GM23338 (cell line): ENCODE measurements around the gene RPS19BP1. TPM values are rescaled to one million over a fixed set of nuclear protein-coding genes. Genes with fewer than 3 reads are reported as not detected.

Source experiments
- ATAC-seq: fragments of 200-7000 bp; cut with Tn5 transposase; 3 replicates; pipeline ENCODE4 v1.9.1; 2020
- DNase-seq: peaks from one replicate; pipeline ENCODE4 v3.0.0-alpha.2; 2015; ENCODE audit warnings: low spot score
- H2AFZ ChIP-seq: fragments of 200-600 bp; sonication (generic); 2 replicates; pipeline ENCODE4 v1.8.0; 2016; ENCODE audit warnings: antibody characterized with exemption, mild to moderate bottlenecking, moderate library complexity
- H3F3A ChIP-seq: fragments of 200-600 bp; sonication (generic); replicated peaks from 2 replicates; pipeline ENCODE4 v1.8.0; 2017; ENCODE audit warnings: antibody characterized with exemption, mixed run types, low read depth
- H3K27ac ChIP-seq: fragments of 200-600 bp; sonication (generic); 2 replicates; pipeline ENCODE4 v1.6.1; 2016; ENCODE audit warnings: low read depth
- H3K27me3 ChIP-seq: fragments of 200-600 bp; sonication (generic); 2 replicates; pipeline ENCODE4 v1.8.0; 2016; ENCODE audit warnings: mild to moderate bottlenecking, mixed run types, moderate library complexity; ENCODE audit not compliant: insufficient read depth
- H3K36me3 ChIP-seq: fragments of 200-600 bp; sonication (generic); 2 replicates; pipeline ENCODE4 v1.8.0; 2016; ENCODE audit warnings: mild to moderate bottlenecking; ENCODE audit not compliant: insufficient read depth
- H3K4me1 ChIP-seq: fragments of 200-600 bp; sonication (generic); 2 replicates; pipeline ENCODE4 v1.8.0; 2016; ENCODE audit warnings: mild to moderate bottlenecking, moderate library complexity; ENCODE audit not compliant: insufficient read depth
- H3K4me2 ChIP-seq: fragments of 200-600 bp; sonication (generic); 2 replicates; pipeline ENCODE4 v1.7.1; 2017; ENCODE audit warnings: mixed run types
- H3K4me3 ChIP-seq: fragments of 200-600 bp; sonication (generic); 2 replicates; pipeline ENCODE4 v1.6.1; 2016; ENCODE audit warnings: mixed run types
- H3K79me2 ChIP-seq: fragments of 200-600 bp; sonication (generic); replicated peaks from 2 replicates; pipeline ENCODE4 v1.8.0; 2017; ENCODE audit warnings: mild to moderate bottlenecking; ENCODE audit not compliant: insufficient read depth
- H3K9me2 ChIP-seq: fragments of 200-600 bp; sonication (generic); 2 replicates; pipeline ENCODE4 v1.8.0; 2017; ENCODE audit not compliant: insufficient read depth
- H4K20me1 ChIP-seq: fragments of 200-600 bp; sonication (generic); replicated peaks from 2 replicates; pipeline ENCODE4 v1.8.0; 2017; ENCODE audit warnings: mild to moderate bottlenecking; ENCODE audit not compliant: insufficient read depth
- H3K27ac Mint-ChIP-seq: 2 replicates; pipeline ENCODE4 v1.8.0; 2020; ENCODE audit warnings: inconsistent platforms, mild to moderate bottlenecking, moderate library complexity, mixed read lengths
- H3K27me3 Mint-ChIP-seq: 3 replicates; pipeline ENCODE4 v1.8.0; 2022; ENCODE audit warnings: low read depth, mild to moderate bottlenecking, moderate library complexity, mixed read lengths, inconsistent platforms; ENCODE audit not compliant: insufficient read depth, poor library complexity
- H3K36me3 Mint-ChIP-seq: 3 replicates; pipeline ENCODE4 v1.8.0; 2021; ENCODE audit warnings: low read depth, mild to moderate bottlenecking, inconsistent platforms, moderate library complexity, mixed read lengths
- H3K4me1 Mint-ChIP-seq: 3 replicates; pipeline ENCODE4 v1.8.0; 2020; ENCODE audit warnings: mild to moderate bottlenecking, inconsistent platforms, mixed read lengths
- H3K4me3 Mint-ChIP-seq: 3 replicates; pipeline ENCODE4 v1.8.0; 2021; ENCODE audit warnings: moderate library complexity, mild to moderate bottlenecking, inconsistent platforms, mixed read lengths
- H3K9me3 Mint-ChIP-seq: 3 replicates; pipeline ENCODE4 v1.8.0; 2020; ENCODE audit warnings: moderate library complexity, mild to moderate bottlenecking, inconsistent platforms, mixed read lengths
- CREB1 ChIP-seq: fragments of 250-450 bp; sonication (Bioruptor Pico); IDR thresholded peaks from 2 replicates; pipeline ENCODE4 v1.5.0; 2020; ENCODE audit warnings: low read depth, mild to moderate bottlenecking, moderate library complexity
- ETS1 ChIP-seq: IDR thresholded peaks from 2 replicates; pipeline ENCODE4 v1.6.1; 2016; ENCODE audit warnings: antibody characterized with exemption
- EZH2 ChIP-seq: fragments of 200-600 bp; sonication (generic); IDR thresholded peaks from one replicate; pipeline ENCODE4 v1.8.0; 2017; ENCODE audit warnings: antibody characterized with exemption, mild to moderate bottlenecking, low read depth; ENCODE audit not compliant: unreplicated experiment
- EZH2phosphoT487 ChIP-seq: fragments of 200-600 bp; sonication (generic); IDR thresholded peaks from one replicate; pipeline ENCODE4 v1.8.1; 2018; ENCODE audit warnings: antibody characterized with exemption; ENCODE audit not compliant: unreplicated experiment
- JUNB ChIP-seq: IDR thresholded peaks from one replicate; pipeline ENCODE4 v1.6.1; 2016; ENCODE audit warnings: antibody characterized with exemption; ENCODE audit not compliant: unreplicated experiment
- NANOG ChIP-seq: IDR thresholded peaks from 2 replicates; pipeline ENCODE4 v1.6.1; 2016; ENCODE audit warnings: antibody characterized with exemption, borderline replicate concordance
- POLR2AphosphoS5 ChIP-seq: IDR thresholded peaks from 2 replicates; pipeline ENCODE4 v1.6.1; 2016; ENCODE audit warnings: antibody characterized with exemption, low read depth
- STAT1 ChIP-seq: IDR thresholded peaks from one replicate; pipeline ENCODE4 v1.6.1; 2016; ENCODE audit warnings: antibody characterized with exemption; ENCODE audit not compliant: unreplicated experiment
- ZNF114 ChIP-seq: fragments of 250-450 bp; sonication (Bioruptor Pico); IDR thresholded peaks from 2 replicates; pipeline ENCODE4 v1.5.0; 2020; ENCODE audit warnings: mild to moderate bottlenecking, moderate library complexity
- ZNF331 ChIP-seq: fragments of 250-450 bp; sonication (Bioruptor Pico); IDR thresholded peaks from 2 replicates; pipeline ENCODE4 v1.5.0; 2020; ENCODE audit warnings: low read depth, mild to moderate bottlenecking, moderate library complexity
- polyA plus RNA-seq: library from polyadenylated mRNA; unstranded; fragments of >200 nt; fragmentation: Nextera tagmentation; extraction: Ambion mirVana; gene quantifications from 2 replicates; pipeline ENCODE4 v1.2.1, GENCODE V29; 2016
- total RNA-seq: library from RNA; depleted of rRNA; stranded (reverse); fragments of >200 nt; shearing (Covaris generic); gene quantifications from 2 replicates; pipeline ENCODE4 v1.2.3, GENCODE V29; 2014
- TF ChIP-seq, protein P1 (sequence below), 2 experiments: fragments of 200-600 bp in 1 of 2; sonication (generic) in 1 of 2; conservative IDR thresholded peaks; 2 replicates each; pipeline versions ENCODE4 v1.5.1 to v1.6.1; 2016 to 2017; ENCODE audit warnings: antibody characterized with exemption in 2 of 2, low read depth in 2 of 2, mild to moderate bottlenecking in 2 of 2, moderate library complexity in 1 of 2
- TF ChIP-seq, protein P2 (sequence below): IDR thresholded peaks from one replicate; pipeline ENCODE4 v1.6.1; 2018; ENCODE audit warnings: antibody characterized with exemption; ENCODE audit not compliant: unreplicated experiment

The RPS19BP1 gene
- total and polyA plus RNA-seq, 2 experiments from 2014 or later: 153 to 215 TPM

DNA sequence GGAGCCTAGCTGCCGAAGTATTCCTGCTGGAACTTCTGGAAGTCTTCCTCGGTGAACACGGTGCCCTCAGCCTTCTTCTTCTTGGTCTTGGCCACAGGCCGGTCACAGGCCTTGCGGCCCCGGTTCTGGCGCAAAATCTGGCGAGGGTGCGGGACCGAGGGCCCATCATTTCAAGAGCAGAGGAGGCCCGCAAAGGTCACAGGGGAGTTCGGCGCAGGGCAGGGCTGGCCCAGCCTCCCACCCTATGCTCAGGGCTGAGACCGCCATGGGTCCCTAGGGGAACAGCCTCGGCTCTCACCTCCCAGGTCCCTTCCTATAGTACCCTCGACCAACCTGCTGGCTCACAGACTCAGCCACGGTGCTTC is 3.1 kb downstream of the RPS19BP1 start:
- Histone ChIP-seq H2AFZ (no peak overlapping the region), H3K79me2 (peaks cover 21% of the 10 kb centered on the region), H4K20me1 (peaks cover 32% of the 10 kb centered on the region), H3K4me2 (peak overlapping the region; percentile 60), H3K4me1 (peaks cover 38% of the 10 kb centered on the region), H3K9me2 (no peaks in the 10 kb centered on the region), H3K27ac (peak overlapping the region; percentile 86), H3K27me3 (no peaks in the 10 kb centered on the region), H3K4me3 (no peak overlapping the region), H3F3A (peaks cover 51% of the 10 kb centered on the region), H3K36me3 (peaks cover 10% of the 10 kb centered on the region)
- Mint-ChIP-seq H3K36me3 (peaks cover 48% of the 10 kb centered on the region), H3K27ac (no peak overlapping the region), H3K4me3 (no peak overlapping the region; the same call in 2 of the 3 replicates), H3K4me1 (peaks cover 59% of the 10 kb centered on the region), H3K9me3 (peaks cover 2% of the 10 kb centered on the region; the same call in 2 of the 3 replicates), H3K27me3 (peaks cover 36% of the 10 kb centered on the region)
- DNase-seq (no peak), ATAC-seq (no peak)
- no peak for TF ChIP-seq ZNF331
- no peak for TF ChIP-seq EZH2
- TF ChIP-seq, protein P1, sequence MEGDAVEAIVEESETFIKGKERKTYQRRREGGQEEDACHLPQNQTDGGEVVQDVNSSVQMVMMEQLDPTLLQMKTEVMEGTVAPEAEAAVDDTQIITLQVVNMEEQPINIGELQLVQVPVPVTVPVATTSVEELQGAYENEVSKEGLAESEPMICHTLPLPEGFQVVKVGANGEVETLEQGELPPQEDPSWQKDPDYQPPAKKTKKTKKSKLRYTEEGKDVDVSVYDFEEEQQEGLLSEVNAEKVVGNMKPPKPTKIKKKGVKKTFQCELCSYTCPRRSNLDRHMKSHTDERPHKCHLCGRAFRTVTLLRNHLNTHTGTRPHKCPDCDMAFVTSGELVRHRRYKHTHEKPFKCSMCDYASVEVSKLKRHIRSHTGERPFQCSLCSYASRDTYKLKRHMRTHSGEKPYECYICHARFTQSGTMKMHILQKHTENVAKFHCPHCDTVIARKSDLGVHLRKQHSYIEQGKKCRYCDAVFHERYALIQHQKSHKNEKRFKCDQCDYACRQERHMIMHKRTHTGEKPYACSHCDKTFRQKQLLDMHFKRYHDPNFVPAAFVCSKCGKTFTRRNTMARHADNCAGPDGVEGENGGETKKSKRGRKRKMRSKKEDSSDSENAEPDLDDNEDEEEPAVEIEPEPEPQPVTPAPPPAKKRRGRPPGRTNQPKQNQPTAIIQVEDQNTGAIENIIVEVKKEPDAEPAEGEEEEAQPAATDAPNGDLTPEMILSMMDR (conservative IDR thresholded peaks at IDR 0.05; ENCODE audit: low read depth in 2 of 2): peak in 1 of 2 experiments; percentile 2; a peak in 1 of 4 replicates
- TF ChIP-seq CREB1 (CRISPR knock-in tag): no peak

- Histone ChIP-seq H4K20me1 (peaks cover 32% of the 10 kb centered on the region), H3K4me3 (0 out of 2 replicates have a peak overlapping the region, but pooled peaks have one; percentile 9), H3K4me1 (peaks cover 34% of the 10 kb centered on the region), H3K79me2 (peaks cover 21% of the 10 kb centered on the region), H3K27me3 (no peaks in the 10 kb centered on the region), H3K4me2 (peak overlapping the region; percentile 60), H3K27ac (peak overlapping the region; percentile 86; the same call in 1 of the 2 replicates), H2AFZ (no peak overlapping the region), H3K9me2 (no peaks in the 10 kb centered on the region), H3F3A (peaks cover 50% of the 10 kb centered on the region), H3K36me3 (peaks cover 10% of the 10 kb centered on the region)
- TF ChIP-seq EZH2 (no peak), NANOG (no peak), EZH2phosphoT487 (no peak), ETS1 (0 out of 2 replicates have a peak, but pooled peaks have one; percentile 36), CREB1 (CRISPR knock-in tag) (peak; percentile 73), STAT1 (no peak), POLR2AphosphoS5 (peak; percentile 46; the same call in 1 of the 2 replicates), JUNB (no peak), ZNF114 (CRISPR knock-in tag) (no peak)
- TF ChIP-seq, protein P1 (conservative IDR thresholded peaks at IDR 0.05; ENCODE audit: low read depth in 2 of 2): peak; percentile 90 to 100
- TF ChIP-seq, protein P2, sequence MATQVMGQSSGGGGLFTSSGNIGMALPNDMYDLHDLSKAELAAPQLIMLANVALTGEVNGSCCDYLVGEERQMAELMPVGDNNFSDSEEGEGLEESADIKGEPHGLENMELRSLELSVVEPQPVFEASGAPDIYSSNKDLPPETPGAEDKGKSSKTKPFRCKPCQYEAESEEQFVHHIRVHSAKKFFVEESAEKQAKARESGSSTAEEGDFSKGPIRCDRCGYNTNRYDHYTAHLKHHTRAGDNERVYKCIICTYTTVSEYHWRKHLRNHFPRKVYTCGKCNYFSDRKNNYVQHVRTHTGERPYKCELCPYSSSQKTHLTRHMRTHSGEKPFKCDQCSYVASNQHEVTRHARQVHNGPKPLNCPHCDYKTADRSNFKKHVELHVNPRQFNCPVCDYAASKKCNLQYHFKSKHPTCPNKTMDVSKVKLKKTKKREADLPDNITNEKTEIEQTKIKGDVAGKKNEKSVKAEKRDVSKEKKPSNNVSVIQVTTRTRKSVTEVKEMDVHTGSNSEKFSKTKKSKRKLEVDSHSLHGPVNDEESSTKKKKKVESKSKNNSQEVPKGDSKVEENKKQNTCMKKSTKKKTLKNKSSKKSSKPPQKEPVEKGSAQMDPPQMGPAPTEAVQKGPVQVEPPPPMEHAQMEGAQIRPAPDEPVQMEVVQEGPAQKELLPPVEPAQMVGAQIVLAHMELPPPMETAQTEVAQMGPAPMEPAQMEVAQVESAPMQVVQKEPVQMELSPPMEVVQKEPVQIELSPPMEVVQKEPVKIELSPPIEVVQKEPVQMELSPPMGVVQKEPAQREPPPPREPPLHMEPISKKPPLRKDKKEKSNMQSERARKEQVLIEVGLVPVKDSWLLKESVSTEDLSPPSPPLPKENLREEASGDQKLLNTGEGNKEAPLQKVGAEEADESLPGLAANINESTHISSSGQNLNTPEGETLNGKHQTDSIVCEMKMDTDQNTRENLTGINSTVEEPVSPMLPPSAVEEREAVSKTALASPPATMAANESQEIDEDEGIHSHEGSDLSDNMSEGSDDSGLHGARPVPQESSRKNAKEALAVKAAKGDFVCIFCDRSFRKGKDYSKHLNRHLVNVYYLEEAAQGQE: peak; percentile 30
- Mint-ChIP-seq H3K27ac (no peak overlapping the region), H3K4me3 (no peak overlapping the region; the same call in 2 of the 3 replicates), H3K36me3 (peaks cover 54% of the 10 kb centered on the region), H3K4me1 (peaks cover 53% of the 10 kb centered on the region), H3K9me3 (peaks cover 2% of the 10 kb centered on the region; the same call in 2 of the 3 replicates), H3K27me3 (peaks cover 36% of the 10 kb centered on the region)
- ATAC-seq (peak; percentile 22), DNase-seq (peak; percentile 96)
These were observed 3.7 kb downstream of the RPS19BP1 start for GRCh38 chr22:39528681-39529486.
